ENCODE data around the gene ASTN2. TPM values are rescaled to one million over a fixed set of nuclear protein-coding genes. Genes with fewer than 3 reads are reported as not detected.

ASTN2 gene
- total RNA-seq, 1 donor: 5.6 TPM

DNA sequence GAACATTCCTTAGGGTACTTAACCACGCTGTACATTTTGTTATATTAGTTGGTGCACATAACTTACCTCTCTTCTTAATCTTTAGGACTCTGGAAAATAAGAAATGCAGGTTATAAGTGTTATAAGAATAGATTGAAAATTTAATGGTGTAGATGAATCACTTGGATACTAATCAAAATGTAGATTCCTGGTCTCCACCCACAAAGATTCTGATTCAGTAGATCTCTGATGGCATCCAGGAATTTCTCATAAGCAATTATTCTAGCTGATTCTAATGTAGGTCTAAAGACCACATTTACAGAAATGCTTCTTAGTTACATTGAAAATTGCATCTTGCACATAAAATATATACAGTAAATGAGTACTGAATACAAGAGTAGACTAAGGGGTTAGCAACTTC lies 38.9 kb upstream of the ASTN2 start:
- TF ChIP-seq, protein P1, sequence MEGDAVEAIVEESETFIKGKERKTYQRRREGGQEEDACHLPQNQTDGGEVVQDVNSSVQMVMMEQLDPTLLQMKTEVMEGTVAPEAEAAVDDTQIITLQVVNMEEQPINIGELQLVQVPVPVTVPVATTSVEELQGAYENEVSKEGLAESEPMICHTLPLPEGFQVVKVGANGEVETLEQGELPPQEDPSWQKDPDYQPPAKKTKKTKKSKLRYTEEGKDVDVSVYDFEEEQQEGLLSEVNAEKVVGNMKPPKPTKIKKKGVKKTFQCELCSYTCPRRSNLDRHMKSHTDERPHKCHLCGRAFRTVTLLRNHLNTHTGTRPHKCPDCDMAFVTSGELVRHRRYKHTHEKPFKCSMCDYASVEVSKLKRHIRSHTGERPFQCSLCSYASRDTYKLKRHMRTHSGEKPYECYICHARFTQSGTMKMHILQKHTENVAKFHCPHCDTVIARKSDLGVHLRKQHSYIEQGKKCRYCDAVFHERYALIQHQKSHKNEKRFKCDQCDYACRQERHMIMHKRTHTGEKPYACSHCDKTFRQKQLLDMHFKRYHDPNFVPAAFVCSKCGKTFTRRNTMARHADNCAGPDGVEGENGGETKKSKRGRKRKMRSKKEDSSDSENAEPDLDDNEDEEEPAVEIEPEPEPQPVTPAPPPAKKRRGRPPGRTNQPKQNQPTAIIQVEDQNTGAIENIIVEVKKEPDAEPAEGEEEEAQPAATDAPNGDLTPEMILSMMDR (IDR thresholded peaks at IDR 0.05; ENCODE audit: insufficient read depth, low read length): no peak
- H3K4me3 ChIP-seq (ENCODE audit: low read depth, low read length): no peak overlapping the region
- DNase-seq (ENCODE audit: low read depth): no peak

GRCh38 chr9:117451311-117451710 lies 36.5 kb upstream of the ASTN2 start:
- H3K4me3 ChIP-seq (ENCODE audit: low read depth, low read length): no peak overlapping the region
- no peak for DNase-seq (ENCODE audit: low read depth)
- TF ChIP-seq, protein P1 (IDR thresholded peaks at IDR 0.05; ENCODE audit: insufficient read depth, low read length): no peak

DNA sequence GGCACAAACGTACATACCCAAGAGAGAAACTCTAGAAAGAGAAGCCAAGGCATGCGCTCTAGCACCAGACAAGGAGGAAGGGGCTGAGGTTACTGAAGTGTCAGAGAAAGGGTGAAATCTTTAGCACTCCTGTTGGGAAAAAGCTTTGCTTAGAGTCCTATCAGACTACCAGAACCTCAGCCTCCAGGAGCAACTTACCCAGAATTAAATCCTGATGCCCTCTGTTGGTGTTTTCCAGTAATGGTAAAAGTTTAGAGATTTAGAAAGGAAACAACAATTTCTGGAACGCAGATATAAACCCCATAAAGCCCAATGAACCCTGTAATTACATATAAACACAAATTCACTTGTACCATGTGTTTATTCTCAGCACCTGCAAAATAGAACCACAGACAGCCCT lies 33.2 kb upstream of the ASTN2 start:
- no peak for DNase-seq (ENCODE audit: low read depth)
- H3K4me3 ChIP-seq (ENCODE audit: low read depth, low read length): no peak overlapping the region
- TF ChIP-seq, protein P1 (IDR thresholded peaks at IDR 0.05; ENCODE audit: insufficient read depth, low read length): no peak

GRCh38 chr9:117445631-117446030 lies 30.8 kb upstream of the ASTN2 start:
- H3K4me3 ChIP-seq (ENCODE audit: low read depth, low read length): no peak overlapping the region
- TF ChIP-seq, protein P1 (IDR thresholded peaks at IDR 0.05; ENCODE audit: insufficient read depth, low read length): no peak
- DNase-seq (ENCODE audit: low read depth): no peak

GRCh38 chr9:117444501-117444900 lies 29.6 kb upstream of the ASTN2 start:
- no peak for DNase-seq (ENCODE audit: low read depth)
- H3K4me3 ChIP-seq (ENCODE audit: low read depth, low read length): no peak overlapping the region
- TF ChIP-seq, protein P1 (IDR thresholded peaks at IDR 0.05; ENCODE audit: insufficient read depth, low read length): no peak

GRCh38 chr9:117437283-117437682 lies 22.4 kb upstream of the ASTN2 start:
- no peak overlapping the region for H3K4me3 ChIP-seq (ENCODE audit: low read depth, low read length)
- DNase-seq (ENCODE audit: low read depth): no peak
- TF ChIP-seq, protein P1 (IDR thresholded peaks at IDR 0.05; ENCODE audit: insufficient read depth, low read length): no peak

DNA sequence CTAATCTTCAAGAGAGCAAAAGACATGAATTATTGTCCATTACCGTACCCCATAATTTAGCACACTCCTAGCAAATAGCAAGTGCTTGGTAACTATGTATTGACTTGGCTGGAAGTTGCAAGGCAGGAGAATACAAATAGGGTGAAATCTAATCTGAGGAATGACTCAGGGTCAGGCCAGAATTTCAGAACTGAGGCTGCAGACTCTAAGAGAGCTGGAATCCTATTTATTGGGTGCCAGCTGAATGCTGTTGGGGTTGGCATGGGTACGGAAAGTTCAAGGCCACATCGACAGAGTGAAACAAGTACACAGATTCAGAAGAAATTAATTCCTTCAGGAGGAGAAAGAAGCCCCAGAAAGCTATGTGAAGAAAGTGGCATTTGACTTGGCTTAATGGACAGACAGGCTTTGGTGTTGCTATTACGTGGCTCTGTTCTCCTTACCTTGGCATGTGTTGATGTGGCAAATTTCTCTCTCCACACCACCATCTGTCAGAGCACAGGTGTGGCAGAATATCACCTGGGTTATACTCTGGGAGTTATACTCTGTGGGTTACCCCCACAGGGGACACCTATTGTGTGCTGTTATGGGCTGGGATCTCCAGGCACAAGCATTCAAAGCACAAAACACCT lies 20.9 kb upstream of the ASTN2 start:
- no peak for DNase-seq (ENCODE audit: low read depth)
- TF ChIP-seq, protein P1 (IDR thresholded peaks at IDR 0.05; ENCODE audit: insufficient read depth, low read length): no peak
- no peak overlapping the region for H3K4me3 ChIP-seq (ENCODE audit: low read depth, low read length)

All from fibroblast of the aortic adventitia (primary cell).